H1 (cell line): Measurements from ENCODE around the gene ELP5. TPM values are rescaled to one million over a fixed set of nuclear protein-coding genes. Genes with fewer than 3 reads are reported as not detected.

Source experiments
- polyA plus RNA-seq, 7 experiments: library from polyadenylated mRNA; depleted of rRNA in 3 of 7; stranded (reverse) in 5 of 7; unstranded in 2 of 7; fragments of >200 nt in 5 of 7; fragments of 200-250 nt in 2 of 7; gene quantifications; 1 replicate in 5 of 7; 2 replicates in 1 of 7; 4 replicates in 1 of 7; pipeline versions ENCODE4 v1.2.1 to v1.2.3, GENCODE V29; 2011 to 2013; ENCODE audit warnings: missing spikeins in 2 of 7, mixed read lengths in 2 of 7
- total RNA-seq: library from RNA; stranded (reverse); fragmentation: NEBNext Ultra II Directional; extraction: Animal tissue kit (Norgen Biotek cat#: 25700); gene quantifications from 2 replicates; pipeline ENCODE4 v1.2.1, GENCODE V29; 2021
- TF ChIP-seq, protein P1 (sequence below): IDR thresholded peaks from 2 replicates; pipeline ENCODE4 v1.6.1; 2011; ENCODE audit warnings: low read depth, mild to moderate bottlenecking, low read length; ENCODE audit not compliant: insufficient read depth

ELP5 gene
- total and polyA plus RNA-seq, 2 of the 8 experiments (the other 6 are each of a cell fraction or from before 2014, with no cell fraction given) = 75.4 to 107 TPM

DNA sequence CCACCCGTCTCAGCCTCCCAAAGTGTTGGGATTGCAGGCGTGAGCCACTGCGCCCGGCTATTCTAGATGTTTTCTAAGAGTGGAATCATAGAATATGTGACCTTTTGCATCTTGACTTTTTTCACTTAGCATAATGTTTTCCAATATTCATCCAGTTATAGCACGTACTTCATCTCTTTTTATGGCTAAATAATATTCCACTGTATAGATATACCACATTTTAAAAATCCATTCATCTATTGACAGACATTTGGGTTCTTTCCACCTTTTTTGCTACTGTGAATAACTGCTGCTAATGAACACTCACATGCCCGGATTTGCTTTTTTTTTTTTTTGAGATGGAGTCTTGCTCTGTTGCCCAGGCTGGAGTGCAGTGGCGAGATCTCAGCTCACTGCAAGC, 52.2 kb downstream of the ELP5 start (continued):
- TF ChIP-seq, protein P1, sequence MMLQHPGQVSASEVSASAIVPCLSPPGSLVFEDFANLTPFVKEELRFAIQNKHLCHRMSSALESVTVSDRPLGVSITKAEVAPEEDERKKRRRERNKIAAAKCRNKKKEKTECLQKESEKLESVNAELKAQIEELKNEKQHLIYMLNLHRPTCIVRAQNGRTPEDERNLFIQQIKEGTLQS = no peak
